Fibroblast of lung (primary cell): Measurements from ENCODE around the gene PLEKHM1. TPM values are rescaled to one million over a fixed set of nuclear protein-coding genes. Genes with fewer than 3 reads are reported as not detected.

Source experiments
- DNase-seq, 2 donors: peaks; one replicate each; pipeline versions ENCODE4 v3.0.0 to v3.0.0-alpha.2; 2010; ENCODE audit warnings: low read depth in 2 of 2
- H2AFZ ChIP-seq: 2 replicates; pipeline ENCODE4 v1.5.1; 2012; ENCODE audit warnings: low read length, control low read depth, inconsistent platforms
- H3K27ac ChIP-seq: 2 replicates; pipeline ENCODE4 v1.5.1; 2011; ENCODE audit warnings: low read length, control low read depth; ENCODE audit not compliant: insufficient read depth
- H3K27me3 ChIP-seq: 2 replicates; pipeline ENCODE4 v1.5.1; 2011; ENCODE audit warnings: mild to moderate bottlenecking, low read length; ENCODE audit not compliant: control insufficient read depth, insufficient read depth
- H3K36me3 ChIP-seq: 2 replicates; pipeline ENCODE4 v1.5.1; 2011; ENCODE audit warnings: low read length; ENCODE audit not compliant: control insufficient read depth, insufficient read depth
- H3K4me1 ChIP-seq: 2 replicates; pipeline ENCODE4 v1.5.1; 2011; ENCODE audit warnings: low read length; ENCODE audit not compliant: control insufficient read depth, insufficient read depth; ENCODE audit errors: extremely low read depth
- H3K4me2 ChIP-seq: 2 replicates; pipeline ENCODE4 v1.5.1; 2011; ENCODE audit warnings: low read length, control low read depth; ENCODE audit not compliant: insufficient read depth; ENCODE audit errors: extremely low read depth
- H3K4me3 ChIP-seq, 4 experiments: fragments of 200-600 bp in 1 of 4; sonication (generic) in 1 of 4; replicated peaks in 1 of 4; 2 replicates each; pipeline ENCODE4 v1.5.1; 2011 to 2016; ENCODE audit warnings: low read length in 4 of 4, low read depth in 3 of 4, mild to moderate bottlenecking in 3 of 4, control low read depth in 2 of 4, inconsistent platforms in 1 of 4, mixed read lengths in 1 of 4; ENCODE audit not compliant: insufficient read depth in 1 of 4; ENCODE audit errors: control extremely low read depth in 1 of 4
- H3K79me2 ChIP-seq: 2 replicates; pipeline ENCODE4 v1.5.1; 2012; ENCODE audit warnings: mild to moderate bottlenecking, low read length, inconsistent platforms; ENCODE audit not compliant: control insufficient read depth, insufficient read depth
- H3K9ac ChIP-seq: 2 replicates; pipeline ENCODE4 v1.5.1; 2011; ENCODE audit warnings: mild to moderate bottlenecking, low read length, control low read depth; ENCODE audit not compliant: insufficient read depth
- H3K9me3 ChIP-seq: 2 replicates; pipeline ENCODE4 v1.5.1; 2012; ENCODE audit warnings: low read depth, low read length; ENCODE audit not compliant: control insufficient read depth, insufficient read depth
- H4K20me1 ChIP-seq: 2 replicates; pipeline ENCODE4 v1.5.1; 2011; ENCODE audit warnings: low read length; ENCODE audit not compliant: control insufficient read depth, insufficient read depth; ENCODE audit errors: extremely low read depth
- CTCF ChIP-seq, 2 donors: IDR thresholded peaks in 1 of 2; conservative IDR thresholded peaks in 1 of 2; 1 replicate in 1 of 2; 2 replicates in 1 of 2; pipeline ENCODE4 v1.5.1; 2011 to 2012; ENCODE audit warnings: low read length in 2 of 2, control low read depth in 1 of 2, inconsistent platforms in 1 of 2, low read depth in 1 of 2, mild to moderate bottlenecking in 1 of 2
- EZH2 ChIP-seq: IDR thresholded peaks from 2 replicates; pipeline ENCODE4 v1.5.1; 2012; ENCODE audit warnings: low read length, control low read depth, mild to moderate bottlenecking; ENCODE audit errors: missing control alignments
- polyA plus RNA-seq, 2 donors: library from polyadenylated mRNA; depleted of rRNA in 1 of 2; stranded (reverse) in 1 of 2; unstranded in 1 of 2; fragments of >200 nt; gene quantifications; 2 replicates each; pipeline ENCODE4 v1.2.1, GENCODE V29; 2011 to 2012; ENCODE audit warnings: missing spikeins in 1 of 2
- total RNA-seq: library from RNA; depleted of rRNA; stranded (reverse); fragments of >200 nt; gene quantifications from 2 replicates; pipeline ENCODE4 v1.2.1, GENCODE V29; 2014

PLEKHM1 gene
- total and polyA plus RNA-seq, 2 donors (not counting 1 experiment from before 2014, with no cell fraction given), result 15.8 to 27.9 TPM

DNA sequence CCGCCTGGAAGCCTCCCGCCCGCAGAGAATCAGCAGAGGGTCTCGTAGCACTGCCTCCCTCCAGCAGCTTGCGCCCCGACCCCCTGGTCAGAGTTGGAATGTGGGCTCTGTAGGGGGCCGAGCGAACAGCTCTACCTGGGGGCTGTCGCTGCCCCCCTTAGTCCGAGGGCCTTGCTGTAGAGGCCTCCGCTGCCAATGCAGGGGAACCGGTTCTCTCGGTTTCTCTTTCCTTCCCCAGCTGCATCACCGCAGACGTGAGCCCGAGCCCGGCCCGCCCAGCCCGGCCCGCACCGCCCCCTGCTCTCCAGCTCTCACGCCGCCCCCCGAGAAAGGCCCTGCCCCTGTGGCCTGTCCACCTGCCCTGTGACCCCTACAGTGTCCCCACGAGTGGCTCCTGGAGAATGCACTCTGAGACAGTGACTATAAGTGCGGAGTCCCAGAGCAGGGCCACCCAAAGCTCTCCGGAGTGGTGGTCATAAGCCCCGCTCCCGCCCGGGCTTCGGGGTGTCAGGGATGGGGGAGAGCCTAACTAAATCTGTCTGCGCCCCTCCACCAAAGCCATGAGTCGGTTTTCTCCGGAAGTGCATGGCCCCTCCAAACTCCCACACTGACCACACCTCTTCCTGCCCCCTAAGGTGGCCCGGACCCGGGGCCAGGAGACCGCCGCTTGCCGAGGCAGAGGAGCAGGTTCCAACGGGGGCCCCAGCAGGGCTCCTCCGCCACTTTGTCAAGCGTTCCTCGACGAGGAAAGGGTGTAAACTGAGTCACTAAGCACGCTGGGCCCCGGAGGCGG is 59.6 kb downstream of the PLEKHM1 start:
- no peak for TF ChIP-seq EZH2
- TF ChIP-seq CTCF (conservative IDR thresholded peaks at IDR 0.05 in 1 of 2, IDR thresholded peaks at IDR 0.05 in 1 of 2; ENCODE audit: low read depth in 1 of 2, low read length in 2 of 2), result no peak
- Histone ChIP-seq H3K9ac (no peak overlapping the region), H3K4me3 (peak overlapping the region in 2 of 4 experiments; percentile 25 to 45), H3K4me1 (peaks cover 9% of the 10 kb centered on the region), H4K20me1 (no peaks in the 10 kb centered on the region), H3K79me2 (no peaks in the 10 kb centered on the region), H3K27ac (no peak overlapping the region), H3K9me3 (no peaks in the 10 kb centered on the region), H3K4me2 (peak overlapping the region; percentile 52), H3K27me3 (peaks cover 25% of the 10 kb centered on the region), H3K36me3 (no peaks in the 10 kb centered on the region), H2AFZ (no peak overlapping the region)
- no peak for DNase-seq

GRCh38 chr17:45430006-45430737 is 60.3 kb downstream of the PLEKHM1 start:
- H4K20me1 ChIP-seq, result no peaks in the 10 kb centered on the region
- peaks cover 9% of the 10 kb centered on the region for H3K4me1 ChIP-seq
- H3K4me2 ChIP-seq, result peak overlapping the region; percentile 52
- peaks cover 25% of the 10 kb centered on the region for H3K27me3 ChIP-seq
- H3K27ac ChIP-seq, result no peak overlapping the region
- peak; percentile 99 for TF ChIP-seq EZH2
- no peak for TF ChIP-seq CTCF (conservative IDR thresholded peaks at IDR 0.05 in 1 of 2, IDR thresholded peaks at IDR 0.05 in 1 of 2; ENCODE audit: low read depth in 1 of 2, low read length in 2 of 2)
- H3K36me3 ChIP-seq, result no peaks in the 10 kb centered on the region
- H3K4me3 ChIP-seq, result peak overlapping the region in 1 of 4 experiments; percentile 37
- no peak overlapping the region for H3K9ac ChIP-seq
- H2AFZ ChIP-seq, result no peak overlapping the region
- no peaks in the 10 kb centered on the region for H3K9me3 ChIP-seq
- H3K79me2 ChIP-seq, result no peaks in the 10 kb centered on the region
- no peak for DNase-seq

GRCh38 chr17:45429339-45430005 is 61.0 kb downstream of the PLEKHM1 start:
- Histone ChIP-seq H3K9ac (no peak overlapping the region), H3K9me3 (no peaks in the 10 kb centered on the region), H3K79me2 (no peaks in the 10 kb centered on the region), H3K27me3 (peaks cover 25% of the 10 kb centered on the region), H3K4me3 (no peak overlapping the region), H3K36me3 (no peaks in the 10 kb centered on the region), H4K20me1 (no peaks in the 10 kb centered on the region), H3K4me1 (peaks cover 9% of the 10 kb centered on the region), H3K27ac (no peak overlapping the region), H2AFZ (no peak overlapping the region), H3K4me2 (peak overlapping the region; percentile 25)
- no peak for TF ChIP-seq CTCF (conservative IDR thresholded peaks at IDR 0.05 in 1 of 2, IDR thresholded peaks at IDR 0.05 in 1 of 2; ENCODE audit: low read depth in 1 of 2, low read length in 2 of 2)
- TF ChIP-seq EZH2, result peak; percentile 93
- DNase-seq, result no peak
